ENCODE results near the gene SLC39A12.

DNA sequence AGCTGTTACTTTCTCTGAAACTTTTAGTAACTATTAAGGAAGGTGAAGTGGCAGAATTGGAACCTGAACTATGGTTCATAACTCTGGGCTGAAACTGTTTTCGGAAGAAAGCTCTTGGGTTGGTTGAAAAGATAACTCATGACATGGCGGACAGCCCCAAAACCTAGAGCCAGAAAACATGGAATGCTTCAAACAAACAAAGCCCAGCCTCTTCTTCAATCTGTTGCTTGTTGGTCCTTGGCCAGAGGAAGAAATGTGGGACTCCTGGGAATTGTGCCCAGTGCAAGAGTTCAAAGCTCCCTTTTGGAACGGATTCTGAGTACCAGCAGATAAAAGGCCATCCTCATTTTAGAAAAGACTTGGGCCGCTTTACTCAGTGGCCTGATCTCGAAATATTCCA lies 135.6 kb downstream of the SLC39A12 start:
- TF ChIP-seq, protein P1, sequence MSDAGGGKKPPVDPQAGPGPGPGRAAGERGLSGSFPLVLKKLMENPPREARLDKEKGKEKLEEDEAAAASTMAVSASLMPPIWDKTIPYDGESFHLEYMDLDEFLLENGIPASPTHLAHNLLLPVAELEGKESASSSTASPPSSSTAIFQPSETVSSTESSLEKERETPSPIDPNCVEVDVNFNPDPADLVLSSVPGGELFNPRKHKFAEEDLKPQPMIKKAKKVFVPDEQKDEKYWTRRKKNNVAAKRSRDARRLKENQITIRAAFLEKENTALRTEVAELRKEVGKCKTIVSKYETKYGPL (CRISPR knock-in tag; IDR thresholded peaks at IDR 0.05) = no peak
- TF ChIP-seq BCL6 (CRISPR knock-in tag; IDR thresholded peaks at IDR 0.05) = no peak
- no peak for TF ChIP-seq ZMYM2 (CRISPR knock-in tag; IDR thresholded peaks at IDR 0.05)
- TF ChIP-seq, protein P2, sequence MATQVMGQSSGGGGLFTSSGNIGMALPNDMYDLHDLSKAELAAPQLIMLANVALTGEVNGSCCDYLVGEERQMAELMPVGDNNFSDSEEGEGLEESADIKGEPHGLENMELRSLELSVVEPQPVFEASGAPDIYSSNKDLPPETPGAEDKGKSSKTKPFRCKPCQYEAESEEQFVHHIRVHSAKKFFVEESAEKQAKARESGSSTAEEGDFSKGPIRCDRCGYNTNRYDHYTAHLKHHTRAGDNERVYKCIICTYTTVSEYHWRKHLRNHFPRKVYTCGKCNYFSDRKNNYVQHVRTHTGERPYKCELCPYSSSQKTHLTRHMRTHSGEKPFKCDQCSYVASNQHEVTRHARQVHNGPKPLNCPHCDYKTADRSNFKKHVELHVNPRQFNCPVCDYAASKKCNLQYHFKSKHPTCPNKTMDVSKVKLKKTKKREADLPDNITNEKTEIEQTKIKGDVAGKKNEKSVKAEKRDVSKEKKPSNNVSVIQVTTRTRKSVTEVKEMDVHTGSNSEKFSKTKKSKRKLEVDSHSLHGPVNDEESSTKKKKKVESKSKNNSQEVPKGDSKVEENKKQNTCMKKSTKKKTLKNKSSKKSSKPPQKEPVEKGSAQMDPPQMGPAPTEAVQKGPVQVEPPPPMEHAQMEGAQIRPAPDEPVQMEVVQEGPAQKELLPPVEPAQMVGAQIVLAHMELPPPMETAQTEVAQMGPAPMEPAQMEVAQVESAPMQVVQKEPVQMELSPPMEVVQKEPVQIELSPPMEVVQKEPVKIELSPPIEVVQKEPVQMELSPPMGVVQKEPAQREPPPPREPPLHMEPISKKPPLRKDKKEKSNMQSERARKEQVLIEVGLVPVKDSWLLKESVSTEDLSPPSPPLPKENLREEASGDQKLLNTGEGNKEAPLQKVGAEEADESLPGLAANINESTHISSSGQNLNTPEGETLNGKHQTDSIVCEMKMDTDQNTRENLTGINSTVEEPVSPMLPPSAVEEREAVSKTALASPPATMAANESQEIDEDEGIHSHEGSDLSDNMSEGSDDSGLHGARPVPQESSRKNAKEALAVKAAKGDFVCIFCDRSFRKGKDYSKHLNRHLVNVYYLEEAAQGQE (IDR thresholded peaks at IDR 0.05; ENCODE audit: borderline replicate concordance in 1 of 2, low read depth in 1 of 2, low read length in 2 of 2) = no peak
- TF ChIP-seq POLR2AphosphoS5 (IDR thresholded peaks at IDR 0.05; ENCODE audit: low read depth, low read length) = no peak
- TF ChIP-seq, protein P3, sequence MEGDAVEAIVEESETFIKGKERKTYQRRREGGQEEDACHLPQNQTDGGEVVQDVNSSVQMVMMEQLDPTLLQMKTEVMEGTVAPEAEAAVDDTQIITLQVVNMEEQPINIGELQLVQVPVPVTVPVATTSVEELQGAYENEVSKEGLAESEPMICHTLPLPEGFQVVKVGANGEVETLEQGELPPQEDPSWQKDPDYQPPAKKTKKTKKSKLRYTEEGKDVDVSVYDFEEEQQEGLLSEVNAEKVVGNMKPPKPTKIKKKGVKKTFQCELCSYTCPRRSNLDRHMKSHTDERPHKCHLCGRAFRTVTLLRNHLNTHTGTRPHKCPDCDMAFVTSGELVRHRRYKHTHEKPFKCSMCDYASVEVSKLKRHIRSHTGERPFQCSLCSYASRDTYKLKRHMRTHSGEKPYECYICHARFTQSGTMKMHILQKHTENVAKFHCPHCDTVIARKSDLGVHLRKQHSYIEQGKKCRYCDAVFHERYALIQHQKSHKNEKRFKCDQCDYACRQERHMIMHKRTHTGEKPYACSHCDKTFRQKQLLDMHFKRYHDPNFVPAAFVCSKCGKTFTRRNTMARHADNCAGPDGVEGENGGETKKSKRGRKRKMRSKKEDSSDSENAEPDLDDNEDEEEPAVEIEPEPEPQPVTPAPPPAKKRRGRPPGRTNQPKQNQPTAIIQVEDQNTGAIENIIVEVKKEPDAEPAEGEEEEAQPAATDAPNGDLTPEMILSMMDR (CRISPR knock-in tag; IDR thresholded peaks at IDR 0.05) = no peak
- TF ChIP-seq, protein P4, sequence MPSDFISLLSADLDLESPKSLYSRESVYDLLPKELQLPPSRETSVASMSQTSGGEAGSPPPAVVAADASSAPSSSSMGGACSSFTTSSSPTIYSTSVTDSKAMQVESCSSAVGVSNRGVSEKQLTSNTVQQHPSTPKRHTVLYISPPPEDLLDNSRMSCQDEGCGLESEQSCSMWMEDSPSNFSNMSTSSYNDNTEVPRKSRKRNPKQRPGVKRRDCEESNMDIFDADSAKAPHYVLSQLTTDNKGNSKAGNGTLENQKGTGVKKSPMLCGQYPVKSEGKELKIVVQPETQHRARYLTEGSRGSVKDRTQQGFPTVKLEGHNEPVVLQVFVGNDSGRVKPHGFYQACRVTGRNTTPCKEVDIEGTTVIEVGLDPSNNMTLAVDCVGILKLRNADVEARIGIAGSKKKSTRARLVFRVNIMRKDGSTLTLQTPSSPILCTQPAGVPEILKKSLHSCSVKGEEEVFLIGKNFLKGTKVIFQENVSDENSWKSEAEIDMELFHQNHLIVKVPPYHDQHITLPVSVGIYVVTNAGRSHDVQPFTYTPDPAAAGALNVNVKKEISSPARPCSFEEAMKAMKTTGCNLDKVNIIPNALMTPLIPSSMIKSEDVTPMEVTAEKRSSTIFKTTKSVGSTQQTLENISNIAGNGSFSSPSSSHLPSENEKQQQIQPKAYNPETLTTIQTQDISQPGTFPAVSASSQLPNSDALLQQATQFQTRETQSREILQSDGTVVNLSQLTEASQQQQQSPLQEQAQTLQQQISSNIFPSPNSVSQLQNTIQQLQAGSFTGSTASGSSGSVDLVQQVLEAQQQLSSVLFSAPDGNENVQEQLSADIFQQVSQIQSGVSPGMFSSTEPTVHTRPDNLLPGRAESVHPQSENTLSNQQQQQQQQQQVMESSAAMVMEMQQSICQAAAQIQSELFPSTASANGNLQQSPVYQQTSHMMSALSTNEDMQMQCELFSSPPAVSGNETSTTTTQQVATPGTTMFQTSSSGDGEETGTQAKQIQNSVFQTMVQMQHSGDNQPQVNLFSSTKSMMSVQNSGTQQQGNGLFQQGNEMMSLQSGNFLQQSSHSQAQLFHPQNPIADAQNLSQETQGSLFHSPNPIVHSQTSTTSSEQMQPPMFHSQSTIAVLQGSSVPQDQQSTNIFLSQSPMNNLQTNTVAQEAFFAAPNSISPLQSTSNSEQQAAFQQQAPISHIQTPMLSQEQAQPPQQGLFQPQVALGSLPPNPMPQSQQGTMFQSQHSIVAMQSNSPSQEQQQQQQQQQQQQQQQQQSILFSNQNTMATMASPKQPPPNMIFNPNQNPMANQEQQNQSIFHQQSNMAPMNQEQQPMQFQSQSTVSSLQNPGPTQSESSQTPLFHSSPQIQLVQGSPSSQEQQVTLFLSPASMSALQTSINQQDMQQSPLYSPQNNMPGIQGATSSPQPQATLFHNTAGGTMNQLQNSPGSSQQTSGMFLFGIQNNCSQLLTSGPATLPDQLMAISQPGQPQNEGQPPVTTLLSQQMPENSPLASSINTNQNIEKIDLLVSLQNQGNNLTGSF (CRISPR knock-in tag; IDR thresholded peaks at IDR 0.05) = no peak
- TF ChIP-seq ZNF30 (CRISPR knock-in tag; IDR thresholded peaks at IDR 0.05) = no peak
- no peak for TF ChIP-seq POLR2A (IDR thresholded peaks at IDR 0.05; ENCODE audit: insufficient read depth in 1 of 2, low read depth in 2 of 2, low read length in 2 of 2)
- TF ChIP-seq NFRKB (IDR thresholded peaks at IDR 0.05) = no peak
- TF ChIP-seq HNF4A (CRISPR knock-in tag; IDR thresholded peaks at IDR 0.05) = no peak

Data from HepG2 (cell line).